OCI-LY1 (cell line): Measurements from ENCODE around the gene NFU1.

Experiments used
- H2AFZ ChIP-seq: fragments of 200-600 bp; sonication (generic), shearing (Covaris generic); 2 replicates; pipeline ENCODE4 v1.6.0; 2014; ENCODE audit warnings: antibody characterized with exemption, mild to moderate bottlenecking, low read length
- H3F3A ChIP-seq: fragments of 200-600 bp; sonication (generic), shearing (Covaris generic); 2 replicates; pipeline ENCODE4 v1.6.0; 2014; ENCODE audit warnings: mild to moderate bottlenecking, antibody characterized with exemption, low read length, moderate library complexity; ENCODE audit not compliant: insufficient read depth
- H3K27ac ChIP-seq: fragments of 200-600 bp; sonication (generic); 2 replicates; pipeline ENCODE4 v1.5.1; 2014; ENCODE audit warnings: low read length, mixed run types, mild to moderate bottlenecking, low read depth; ENCODE audit not compliant: poor library complexity, severe bottlenecking
- H3K27me3 ChIP-seq: fragments of 200-600 bp; sonication (generic); 2 replicates; pipeline ENCODE4 v1.6.0; 2014; ENCODE audit warnings: antibody characterized with exemption, mild to moderate bottlenecking, low read length, moderate library complexity; ENCODE audit not compliant: insufficient read depth
- H3K36me3 ChIP-seq: fragments of 200-600 bp; sonication (generic); 2 replicates; pipeline ENCODE4 v1.6.1; 2014; ENCODE audit warnings: mild to moderate bottlenecking, antibody characterized with exemption, low read length, moderate library complexity, mixed read lengths; ENCODE audit not compliant: insufficient read depth
- H3K4me1 ChIP-seq: fragments of 200-600 bp; sonication (generic); 2 replicates; pipeline ENCODE4 v1.5.1; 2014; ENCODE audit warnings: mild to moderate bottlenecking, low read length, moderate library complexity; ENCODE audit not compliant: insufficient read depth, severe bottlenecking
- H3K4me2 ChIP-seq: fragments of 200-600 bp; sonication (generic), shearing (Covaris generic); 2 replicates; pipeline ENCODE4 v1.6.1; 2014; ENCODE audit warnings: low read length
- H3K4me3 ChIP-seq: fragments of 200-600 bp; sonication (generic); 2 replicates; pipeline ENCODE4 v1.5.1; 2014; ENCODE audit warnings: low read length, low read depth, mild to moderate bottlenecking, mixed read lengths; ENCODE audit not compliant: poor library complexity, severe bottlenecking
- H3K79me2 ChIP-seq: fragments of 200-600 bp; shearing (Covaris generic); 2 replicates; pipeline ENCODE4 v1.6.1; 2016; ENCODE audit warnings: mixed run types, low read length, mixed read lengths; ENCODE audit not compliant: insufficient read depth
- H3K9ac ChIP-seq: fragments of 200-600 bp; sonication (generic), shearing (Covaris generic); 2 replicates; pipeline ENCODE4 v1.6.1; 2014; ENCODE audit warnings: mild to moderate bottlenecking, low read length, mixed read lengths
- H3K9me2 ChIP-seq: fragments of 200-600 bp; sonication (generic), shearing (Covaris generic); 2 replicates; pipeline ENCODE4 v1.6.1; 2014; ENCODE audit warnings: low read depth, mild to moderate bottlenecking, low read length, mixed read lengths
- H3K9me3 ChIP-seq: fragments of 200-600 bp; shearing (Covaris generic); 2 replicates; pipeline ENCODE4 v1.6.1; 2014; ENCODE audit warnings: low read length, mixed read lengths
- H4K20me1 ChIP-seq: fragments of 200-600 bp; sonication (generic), shearing (Covaris generic); 2 replicates; pipeline ENCODE4 v1.6.0; 2016; ENCODE audit warnings: mild to moderate bottlenecking, low read length; ENCODE audit not compliant: insufficient read depth
- EZH2 ChIP-seq: fragments of 200-600 bp; sonication (generic), shearing (Covaris generic); IDR thresholded peaks from 2 replicates; pipeline ENCODE4 v1.8.0; 2017; ENCODE audit warnings: borderline replicate concordance, mixed run types, mild to moderate bottlenecking, antibody characterized with exemption, low read length, moderate library complexity, mixed read lengths
- TF ChIP-seq, protein P1 (sequence below): fragments of 200-600 bp; sonication (generic), shearing (Covaris generic); IDR thresholded peaks from 2 replicates; pipeline ENCODE4 v1.5.1; 2017; ENCODE audit warnings: mild to moderate bottlenecking, antibody characterized with exemption, low read length, moderate library complexity, mixed read lengths

The NFU1 gene

GRCh38 chr2:69385443-69386151 lies 51.6 kb downstream of the NFU1 start:
- H3K9ac ChIP-seq: peak overlapping the region; percentile 70
- peaks cover 18% of the 10 kb centered on the region for H3K4me1 ChIP-seq
- H3K4me2 ChIP-seq: peak overlapping the region; percentile 71
- no peaks in the 10 kb centered on the region for H3K9me3 ChIP-seq
- H3K27me3 ChIP-seq: no peaks in the 10 kb centered on the region
- peaks cover 21% of the 10 kb centered on the region for H3K79me2 ChIP-seq
- no peaks in the 10 kb centered on the region for H4K20me1 ChIP-seq
- no peaks in the 10 kb centered on the region for H3F3A ChIP-seq
- H3K4me3 ChIP-seq: peak overlapping the region; percentile 81
- H3K36me3 ChIP-seq: no peaks in the 10 kb centered on the region
- H3K27ac ChIP-seq: no peak overlapping the region
- TF ChIP-seq EZH2: no peak
- H3K9me2 ChIP-seq: no peaks in the 10 kb centered on the region
- no peak overlapping the region for H2AFZ ChIP-seq

GRCh38 chr2:69384618-69385081 lies 52.6 kb downstream of the NFU1 start:
- no peaks in the 10 kb centered on the region for H3F3A ChIP-seq
- H3K4me3 ChIP-seq: no peak overlapping the region
- H3K79me2 ChIP-seq: peaks cover 21% of the 10 kb centered on the region
- no peak overlapping the region for H3K4me2 ChIP-seq
- no peak overlapping the region for H2AFZ ChIP-seq
- H3K4me1 ChIP-seq: peaks cover 18% of the 10 kb centered on the region
- no peaks in the 10 kb centered on the region for H3K27me3 ChIP-seq
- no peaks in the 10 kb centered on the region for H4K20me1 ChIP-seq
- no peak for TF ChIP-seq EZH2
- TF ChIP-seq, protein P1, sequence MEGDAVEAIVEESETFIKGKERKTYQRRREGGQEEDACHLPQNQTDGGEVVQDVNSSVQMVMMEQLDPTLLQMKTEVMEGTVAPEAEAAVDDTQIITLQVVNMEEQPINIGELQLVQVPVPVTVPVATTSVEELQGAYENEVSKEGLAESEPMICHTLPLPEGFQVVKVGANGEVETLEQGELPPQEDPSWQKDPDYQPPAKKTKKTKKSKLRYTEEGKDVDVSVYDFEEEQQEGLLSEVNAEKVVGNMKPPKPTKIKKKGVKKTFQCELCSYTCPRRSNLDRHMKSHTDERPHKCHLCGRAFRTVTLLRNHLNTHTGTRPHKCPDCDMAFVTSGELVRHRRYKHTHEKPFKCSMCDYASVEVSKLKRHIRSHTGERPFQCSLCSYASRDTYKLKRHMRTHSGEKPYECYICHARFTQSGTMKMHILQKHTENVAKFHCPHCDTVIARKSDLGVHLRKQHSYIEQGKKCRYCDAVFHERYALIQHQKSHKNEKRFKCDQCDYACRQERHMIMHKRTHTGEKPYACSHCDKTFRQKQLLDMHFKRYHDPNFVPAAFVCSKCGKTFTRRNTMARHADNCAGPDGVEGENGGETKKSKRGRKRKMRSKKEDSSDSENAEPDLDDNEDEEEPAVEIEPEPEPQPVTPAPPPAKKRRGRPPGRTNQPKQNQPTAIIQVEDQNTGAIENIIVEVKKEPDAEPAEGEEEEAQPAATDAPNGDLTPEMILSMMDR: no peak
- no peaks in the 10 kb centered on the region for H3K9me2 ChIP-seq
- no peak overlapping the region for H3K9ac ChIP-seq
- no peak overlapping the region for H3K27ac ChIP-seq
- no peaks in the 10 kb centered on the region for H3K36me3 ChIP-seq
- H3K9me3 ChIP-seq: no peaks in the 10 kb centered on the region

DNA sequence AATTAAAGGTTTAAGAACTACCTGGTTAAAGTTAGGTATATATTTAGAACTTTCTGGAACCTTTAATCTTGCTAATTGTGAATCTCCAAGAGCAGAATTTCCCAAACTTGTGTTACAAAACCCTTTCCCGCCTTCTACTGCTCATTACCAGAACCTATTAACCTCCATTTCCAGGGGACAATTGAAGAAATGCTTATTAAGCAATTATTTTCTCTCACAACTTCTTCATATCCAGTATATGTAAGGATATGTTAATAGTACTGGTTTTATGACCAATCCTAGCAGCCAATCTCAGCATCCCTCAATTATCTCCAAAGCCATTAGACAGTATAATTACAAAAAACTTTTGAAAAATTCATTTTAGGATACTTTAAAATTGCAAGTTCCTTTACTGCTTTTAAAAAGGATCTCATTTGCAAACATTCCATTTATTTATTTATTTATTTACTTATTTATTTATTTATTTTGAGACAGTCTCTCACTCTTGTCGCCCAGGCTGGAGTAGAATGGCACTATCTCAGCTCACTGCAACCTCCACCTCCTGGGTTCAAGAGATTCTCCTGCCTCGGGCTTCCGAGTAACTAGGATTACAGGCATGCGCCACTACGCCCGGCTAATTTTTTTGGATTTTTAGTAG lies 53.9 kb downstream of the NFU1 start:
- H4K20me1 ChIP-seq: no peaks in the 10 kb centered on the region
- H3K4me3 ChIP-seq: no peak overlapping the region
- no peaks in the 10 kb centered on the region for H3K27me3 ChIP-seq
- no peak overlapping the region for H2AFZ ChIP-seq
- H3K36me3 ChIP-seq: no peaks in the 10 kb centered on the region
- no peaks in the 10 kb centered on the region for H3F3A ChIP-seq
- no peaks in the 10 kb centered on the region for H3K9me3 ChIP-seq
- H3K9ac ChIP-seq: no peak overlapping the region
- no peak overlapping the region for H3K27ac ChIP-seq
- no peak overlapping the region for H3K4me2 ChIP-seq
- peaks cover 21% of the 10 kb centered on the region for H3K79me2 ChIP-seq
- H3K9me2 ChIP-seq: no peaks in the 10 kb centered on the region
- no peak for TF ChIP-seq EZH2
- TF ChIP-seq, protein P1: no peak
- peaks cover 18% of the 10 kb centered on the region for H3K4me1 ChIP-seq

DNA sequence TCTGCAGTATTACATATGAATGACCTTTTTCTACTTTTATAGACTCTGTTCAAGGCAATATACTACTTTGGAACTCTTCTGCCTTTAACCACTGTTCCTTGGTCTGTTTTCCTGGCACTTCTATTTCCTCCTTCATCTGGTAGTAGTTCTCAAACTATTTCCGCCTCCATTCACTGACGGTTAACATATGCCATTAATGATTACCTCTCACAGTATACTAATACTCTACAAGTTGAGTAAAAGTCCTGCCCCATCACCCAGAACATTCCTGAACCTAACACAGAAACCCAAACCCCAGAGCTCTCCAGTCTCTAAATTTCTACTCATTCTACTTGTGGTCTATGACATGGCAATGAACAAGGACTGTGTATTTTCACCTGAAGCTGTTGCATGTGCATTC lies 54.7 kb downstream of the NFU1 start:
- Histone ChIP-seq H3K9me3 (no peaks in the 10 kb centered on the region), H3K79me2 (peaks cover 21% of the 10 kb centered on the region), H2AFZ (no peak overlapping the region), H3K9ac (no peak overlapping the region), H3K4me1 (peaks cover 14% of the 10 kb centered on the region), H3K4me2 (no peak overlapping the region), H3K9me2 (no peaks in the 10 kb centered on the region), H3K36me3 (no peaks in the 10 kb centered on the region), H3K27me3 (no peaks in the 10 kb centered on the region), H3K27ac (no peak overlapping the region), H3F3A (no peaks in the 10 kb centered on the region), H3K4me3 (no peak overlapping the region), H4K20me1 (no peaks in the 10 kb centered on the region)
- TF ChIP-seq EZH2: no peak
